Erythroblast (primary cell): Measurements from ENCODE around the gene HNRNPR.

Source experiments
- GATA1 ChIP-seq: IDR thresholded peaks from 2 replicates; pipeline ENCODE4 v1.6.1; 2011; ENCODE audit warnings: low read depth, mild to moderate bottlenecking, control low read depth, low read length, moderate library complexity
- POLR2A ChIP-seq: IDR thresholded peaks from 2 replicates; pipeline ENCODE4 v1.6.1; 2011; ENCODE audit warnings: mild to moderate bottlenecking, low read length

GRCh38 chr1:23369335-23370013, 25.4 kb upstream of the HNRNPR start, which contains the start of gene ZNF436:
- TF ChIP-seq POLR2A (no peak), GATA1 (no peak)
